ENCODE data around the gene RTF2.

RTF2 gene, protein sequence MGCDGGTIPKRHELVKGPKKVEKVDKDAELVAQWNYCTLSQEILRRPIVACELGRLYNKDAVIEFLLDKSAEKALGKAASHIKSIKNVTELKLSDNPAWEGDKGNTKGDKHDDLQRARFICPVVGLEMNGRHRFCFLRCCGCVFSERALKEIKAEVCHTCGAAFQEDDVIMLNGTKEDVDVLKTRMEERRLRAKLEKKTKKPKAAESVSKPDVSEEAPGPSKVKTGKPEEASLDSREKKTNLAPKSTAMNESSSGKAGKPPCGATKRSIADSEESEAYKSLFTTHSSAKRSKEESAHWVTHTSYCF

DNA sequence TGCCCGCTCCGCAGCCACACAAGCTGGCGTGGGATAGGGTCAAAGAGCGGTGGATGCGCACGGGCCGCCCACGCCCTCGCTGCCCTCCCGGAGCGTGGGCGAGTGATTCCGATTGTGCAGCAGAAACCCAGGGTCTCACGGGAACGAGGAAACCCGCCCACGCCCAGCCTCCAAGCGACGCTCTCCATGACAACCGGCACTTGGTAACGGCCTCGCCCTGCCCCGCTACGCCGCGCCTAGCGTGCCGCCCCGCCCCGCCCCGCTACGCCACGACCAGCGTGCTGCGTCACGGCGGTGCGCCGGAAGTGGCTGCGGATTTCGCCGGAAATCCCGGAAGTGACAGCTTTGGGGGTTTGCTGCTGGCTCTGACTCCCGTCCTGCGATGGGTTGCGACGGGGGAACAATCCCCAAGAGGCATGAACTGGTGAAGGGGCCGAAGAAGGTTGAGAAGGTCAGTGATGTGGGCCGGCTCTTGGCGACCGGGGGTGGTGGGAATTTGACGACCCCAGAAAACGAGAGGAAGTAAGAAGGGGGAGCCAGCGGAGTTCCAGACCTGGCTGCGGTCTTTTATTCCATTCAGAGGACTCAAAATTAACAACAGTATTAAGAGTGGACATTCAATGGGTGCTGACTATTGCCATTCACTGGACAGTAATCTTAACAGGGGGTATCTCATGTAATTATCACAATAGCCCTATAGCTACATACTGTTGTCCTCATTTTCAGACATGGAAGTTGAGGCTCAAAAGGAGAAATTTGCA, at the start of gene RTF2:
Gene RTF2, plus strand, starts transcription at position 312 of the 761 bp plus-strand sequence. Its CDS starts 71 bp downstream, at position 383.
- peak; percentile 94 for DNase-seq

DNA sequence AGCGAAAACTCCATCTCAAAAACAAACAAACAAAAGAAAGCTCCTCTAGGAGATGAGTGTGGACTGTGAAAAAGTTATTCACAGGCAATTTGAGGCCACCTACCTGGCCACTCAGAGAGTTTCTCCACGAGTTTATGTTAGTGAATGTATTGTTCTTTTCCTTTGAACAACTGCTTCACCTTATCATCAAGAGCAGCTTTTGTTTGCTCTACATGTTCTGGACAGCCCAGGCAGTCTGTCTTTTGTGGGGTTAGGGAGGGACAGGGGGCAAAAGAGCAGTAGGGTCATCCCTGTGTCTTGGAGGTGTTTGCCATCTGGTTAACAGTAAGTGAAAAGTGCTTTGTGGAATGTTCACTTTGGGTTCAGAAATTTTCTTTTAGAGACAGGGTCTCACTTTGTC, 48.4 kb upstream of the RTF2 start:
- DNase-seq: peak; percentile 24

DNA sequence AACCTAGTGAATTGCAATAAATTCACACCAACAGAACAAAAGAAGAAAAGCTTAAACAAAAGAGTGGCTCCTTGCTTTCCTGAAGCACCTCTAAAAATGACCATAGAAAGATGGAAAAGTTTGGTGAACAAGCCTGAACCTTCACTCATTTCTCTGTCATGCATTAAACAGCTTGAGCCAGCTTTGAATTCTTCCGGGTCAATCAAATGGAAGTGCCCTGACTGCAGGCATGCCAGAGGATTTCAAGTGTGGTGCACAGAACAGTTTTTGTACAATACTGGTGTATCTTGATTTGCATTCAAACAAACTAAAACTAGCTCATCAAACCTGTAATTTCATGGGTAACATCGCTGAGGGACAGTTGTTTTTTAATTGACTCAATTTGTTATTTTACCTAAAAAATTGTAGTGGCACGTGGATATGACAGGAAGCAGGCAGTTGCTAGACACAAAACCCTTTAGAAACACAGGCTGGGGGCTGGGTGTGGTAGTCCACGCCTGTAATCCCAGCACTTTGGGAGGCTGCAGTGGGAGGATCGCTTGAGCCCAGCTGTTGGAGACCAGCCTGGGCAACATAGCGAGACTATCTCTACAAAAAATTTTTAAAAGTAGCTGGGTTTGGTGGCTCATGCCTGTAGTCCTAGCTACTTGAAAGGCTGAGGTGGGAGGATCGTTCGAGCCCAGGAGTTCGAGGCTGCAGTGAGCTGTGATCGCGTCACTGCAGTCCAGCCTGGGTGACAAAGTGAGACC, 47.3 kb upstream of the RTF2 start:
- DNase-seq: no peak

- DNase-seq: peak; percentile 19
Measured at GRCh38 chr20:56422076-56422823, 46.2 kb upstream of the RTF2 start.

DNA sequence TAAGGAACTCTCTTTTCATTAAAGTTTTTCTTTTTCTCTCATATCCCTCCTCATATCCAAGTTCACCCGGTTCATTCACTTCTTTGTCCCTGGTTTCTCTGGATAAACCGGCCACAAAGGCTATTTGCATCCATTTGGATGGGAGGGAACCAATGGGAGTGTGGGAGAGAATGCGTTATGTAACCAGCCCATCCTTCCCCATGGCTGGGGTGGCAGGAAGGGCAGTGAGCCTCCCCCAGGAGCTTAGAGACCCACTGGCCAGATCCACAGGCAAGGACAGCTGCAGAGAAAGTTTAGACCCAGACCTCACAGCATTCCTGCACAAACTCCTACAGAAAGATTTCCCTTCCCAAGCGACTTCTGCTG, 45.6 kb upstream of the RTF2 start:
- DNase-seq: no peak

- DNase-seq: no peak
Measured at GRCh38 chr20:56423211-56423610, 45.2 kb upstream of the RTF2 start.

- no peak for DNase-seq
Measured at GRCh38 chr20:56423886-56424285, 44.5 kb upstream of the RTF2 start.

GRCh38 chr20:56424931-56425330, 43.5 kb upstream of the RTF2 start:
- DNase-seq: no peak

DNA sequence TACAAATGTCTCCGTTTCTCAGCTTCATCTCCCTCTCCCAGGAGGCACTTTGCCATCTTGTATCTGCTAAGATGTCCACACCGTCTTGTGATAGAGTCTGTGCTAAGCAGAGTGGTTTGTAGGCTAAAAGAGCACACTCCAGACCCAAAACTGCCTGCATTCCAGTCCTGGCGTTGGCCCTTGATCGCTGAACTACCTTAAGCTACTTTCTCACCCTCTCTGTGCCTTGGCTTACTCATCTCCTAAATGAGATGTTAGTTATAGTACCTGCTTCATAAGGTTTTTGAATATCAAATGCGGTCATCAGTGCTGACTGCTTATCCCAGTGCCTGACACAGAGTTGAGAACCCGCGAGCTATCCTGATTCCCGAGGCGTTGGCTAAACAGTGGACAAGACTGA, 42.4 kb upstream of the RTF2 start:
- DNase-seq: no peak

DNA sequence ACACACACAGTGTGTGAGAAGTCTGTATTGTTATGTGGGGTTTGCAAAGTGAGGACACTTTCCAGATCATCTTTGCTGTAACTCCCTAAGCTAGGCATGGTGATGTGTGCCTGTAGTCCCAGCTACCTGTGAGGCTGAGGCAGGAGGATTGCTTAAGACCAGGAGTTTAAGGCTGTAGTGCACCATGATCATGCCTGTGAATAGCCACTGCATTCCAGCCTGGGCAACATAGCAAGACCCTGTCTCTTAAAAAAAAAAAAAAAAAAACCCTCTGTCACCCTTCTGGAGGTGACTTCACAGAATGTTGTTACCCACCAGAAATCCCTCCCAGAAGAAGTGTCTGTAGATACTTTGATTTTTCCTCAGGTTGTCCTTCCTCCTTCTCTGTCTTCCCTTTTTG, 41.5 kb upstream of the RTF2 start:
- DNase-seq: no peak

- DNase-seq: no peak
Measured at GRCh38 chr20:56427797-56428196, 40.6 kb upstream of the RTF2 start.

DNA sequence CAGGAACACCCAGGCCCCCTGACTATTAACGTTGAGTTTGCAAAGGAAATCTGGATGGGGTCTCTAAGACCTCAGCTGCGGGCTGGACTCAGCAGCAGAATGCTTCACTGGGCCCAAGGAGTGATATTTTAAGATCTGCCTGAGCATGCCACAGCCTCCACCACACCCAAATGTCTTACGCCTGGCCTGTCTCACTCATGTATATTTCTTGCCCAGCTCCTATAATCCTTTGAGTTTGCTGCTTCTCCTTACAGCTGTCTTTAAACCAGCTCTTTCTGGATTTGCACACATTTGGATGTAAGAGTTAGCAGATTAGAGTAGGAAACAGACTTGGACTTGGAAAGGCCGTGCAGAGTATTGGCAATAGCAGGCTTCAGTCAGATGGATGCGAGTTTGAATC, 40.0 kb upstream of the RTF2 start:
- no peak for DNase-seq

- no peak for DNase-seq
Measured at GRCh38 chr20:56428881-56429280, 39.5 kb upstream of the RTF2 start.

GRCh38 chr20:56429502-56429901, 38.9 kb upstream of the RTF2 start:
- peak; percentile 37 for DNase-seq

- DNase-seq: no peak
Measured at GRCh38 chr20:56429941-56430340, 38.5 kb upstream of the RTF2 start.

GRCh38 chr20:56430461-56430860, 38.0 kb upstream of the RTF2 start:
- no peak for DNase-seq

DNA sequence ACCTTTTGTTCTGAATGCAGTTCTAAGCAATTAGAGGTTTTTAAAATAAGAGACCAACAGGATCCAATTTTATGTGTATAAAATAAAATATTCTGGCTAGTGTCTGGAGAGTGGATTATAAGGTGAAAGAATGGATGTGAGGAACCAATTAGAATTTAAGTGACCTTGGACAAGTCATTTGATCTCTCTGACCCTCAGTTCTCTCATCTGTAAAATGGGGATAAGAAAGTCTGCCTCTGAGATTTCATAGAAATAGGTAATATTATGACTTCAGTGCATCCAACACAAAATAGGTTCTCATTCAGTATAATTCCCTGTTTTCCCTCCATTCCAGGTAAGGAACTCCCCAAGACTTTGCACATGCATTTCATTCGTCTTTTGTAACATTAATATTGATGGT, 37.5 kb upstream of the RTF2 start:
- DNase-seq: no peak

GRCh38 chr20:56431471-56431870, 37.0 kb upstream of the RTF2 start:
- DNase-seq: no peak

DNA sequence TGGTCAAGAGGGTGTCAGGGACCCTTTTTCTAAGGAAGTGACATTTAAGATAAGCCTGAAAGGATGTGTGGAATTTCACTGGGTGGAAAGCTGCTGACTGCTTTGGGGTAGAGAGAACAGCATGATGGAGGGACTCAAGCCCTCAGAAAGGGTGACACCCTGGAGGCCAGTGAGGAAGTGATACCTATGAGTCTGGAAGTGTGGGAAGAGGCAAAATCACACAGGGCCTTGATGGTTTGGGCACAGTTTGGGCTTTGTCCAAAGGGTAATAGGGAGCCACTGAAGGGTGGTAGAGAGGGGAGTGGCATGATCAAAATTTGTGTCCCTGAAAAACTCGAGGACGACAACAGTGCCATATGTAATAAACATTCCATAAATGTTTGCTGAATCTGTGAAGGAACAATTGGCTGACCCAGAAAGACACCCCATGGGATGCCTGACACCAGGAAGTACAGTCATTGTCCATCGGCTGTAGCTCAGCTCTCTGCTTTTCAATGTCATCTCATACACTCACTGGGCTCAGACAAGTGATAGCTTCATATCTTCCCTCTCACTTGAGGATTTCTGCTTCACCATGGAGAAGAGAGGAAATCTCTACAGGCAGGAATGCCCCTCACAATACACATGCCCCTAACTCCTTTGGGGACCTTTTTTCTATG, 35.1 kb upstream of the RTF2 start:
- no peak for DNase-seq

GRCh38 chr20:56433880-56434255, 34.6 kb upstream of the RTF2 start:
- no peak for DNase-seq

- DNase-seq: no peak
Measured at GRCh38 chr20:56437196-56437960, 31.0 kb upstream of the RTF2 start.

- DNase-seq: no peak
Measured at GRCh38 chr20:56438284-56438683, 30.1 kb upstream of the RTF2 start.
